GM12864 (cell line): ENCODE data around the gene DMRTC2.

Experiments
- DNase-seq: peaks from one replicate; pipeline ENCODE4 v3.0.0-alpha.2; 2011; ENCODE audit warnings: low read depth
- H3K4me3 ChIP-seq: 2 replicates; pipeline ENCODE4 v1.5.1; 2011; ENCODE audit warnings: mild to moderate bottlenecking, low read depth, low read length, control low read depth
- TF ChIP-seq, protein P1 (sequence below): IDR thresholded peaks from 2 replicates; pipeline ENCODE4 v1.5.1; 2011; ENCODE audit warnings: low read depth, mild to moderate bottlenecking, moderate library complexity, low read length, control low read depth, inconsistent platforms; ENCODE audit errors: missing control alignments

The DMRTC2 gene

DNA sequence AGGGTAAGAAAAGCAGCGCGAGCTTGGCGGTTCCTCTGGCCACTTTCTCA lies at the start of gene DMRTC2:
Gene DMRTC2, plus strand, starts transcription at position 42 of the 50 bp plus-strand sequence. CDS start 2,387 bp downstream, outside the sequence.
- DNase-seq = no peak
- TF ChIP-seq, protein P1, sequence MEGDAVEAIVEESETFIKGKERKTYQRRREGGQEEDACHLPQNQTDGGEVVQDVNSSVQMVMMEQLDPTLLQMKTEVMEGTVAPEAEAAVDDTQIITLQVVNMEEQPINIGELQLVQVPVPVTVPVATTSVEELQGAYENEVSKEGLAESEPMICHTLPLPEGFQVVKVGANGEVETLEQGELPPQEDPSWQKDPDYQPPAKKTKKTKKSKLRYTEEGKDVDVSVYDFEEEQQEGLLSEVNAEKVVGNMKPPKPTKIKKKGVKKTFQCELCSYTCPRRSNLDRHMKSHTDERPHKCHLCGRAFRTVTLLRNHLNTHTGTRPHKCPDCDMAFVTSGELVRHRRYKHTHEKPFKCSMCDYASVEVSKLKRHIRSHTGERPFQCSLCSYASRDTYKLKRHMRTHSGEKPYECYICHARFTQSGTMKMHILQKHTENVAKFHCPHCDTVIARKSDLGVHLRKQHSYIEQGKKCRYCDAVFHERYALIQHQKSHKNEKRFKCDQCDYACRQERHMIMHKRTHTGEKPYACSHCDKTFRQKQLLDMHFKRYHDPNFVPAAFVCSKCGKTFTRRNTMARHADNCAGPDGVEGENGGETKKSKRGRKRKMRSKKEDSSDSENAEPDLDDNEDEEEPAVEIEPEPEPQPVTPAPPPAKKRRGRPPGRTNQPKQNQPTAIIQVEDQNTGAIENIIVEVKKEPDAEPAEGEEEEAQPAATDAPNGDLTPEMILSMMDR = no peak
- no peak within 1 kb of the TSS for H3K4me3 ChIP-seq

DNA sequence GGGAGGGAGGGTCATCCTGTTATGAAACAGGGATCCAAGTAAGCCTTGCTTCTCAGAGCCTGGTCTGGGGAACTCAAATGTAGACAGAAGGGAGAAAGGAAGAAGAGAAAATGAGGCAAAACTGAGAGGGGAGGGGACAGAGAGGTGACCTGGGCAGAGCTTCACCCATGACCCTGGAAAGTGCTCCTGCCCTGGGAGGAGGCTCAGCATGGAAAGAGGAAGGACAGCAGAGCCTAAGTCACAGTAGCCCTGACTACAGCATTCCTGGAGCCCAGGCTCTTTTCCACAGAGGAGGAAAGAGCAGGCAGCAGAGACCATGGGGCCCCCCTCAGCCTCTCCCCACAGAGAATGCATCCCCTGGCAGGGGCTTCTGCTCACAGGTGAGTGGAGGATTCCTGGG lies 48.5 kb upstream of the DMRTC2 start, which contains the start of gene CEACAM3:
Gene CEACAM3, plus strand, starts transcription at position 226 of the 400 bp plus-strand sequence. Its CDS starts 91 bp downstream, at position 317.
- DNase-seq = no peak
- TF ChIP-seq, protein P1 = no peak
- no peak within 1 kb of the TSS for H3K4me3 ChIP-seq

DNA sequence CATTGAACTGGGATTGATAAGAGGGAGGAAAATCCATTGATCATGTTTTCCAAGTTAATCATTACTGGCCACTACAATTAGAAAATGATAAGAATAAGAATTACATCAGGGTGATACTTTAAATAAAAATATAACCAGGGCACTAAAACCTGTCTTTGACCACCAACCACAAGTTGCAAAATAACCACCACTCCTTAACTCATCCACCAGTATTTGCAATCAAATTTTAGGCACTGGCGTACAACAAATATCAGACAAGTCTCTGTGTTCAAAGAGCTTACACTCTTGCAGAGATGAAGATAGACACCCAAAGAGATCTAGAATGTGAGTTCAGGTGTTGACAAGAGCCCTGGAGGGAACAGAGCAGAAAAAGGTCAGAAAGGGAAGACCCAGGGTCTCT lies 47.9 kb upstream of the DMRTC2 start:
- DNase-seq = no peak
- H3K4me3 ChIP-seq = no peak overlapping the region
- TF ChIP-seq, protein P1 = no peak

DNA sequence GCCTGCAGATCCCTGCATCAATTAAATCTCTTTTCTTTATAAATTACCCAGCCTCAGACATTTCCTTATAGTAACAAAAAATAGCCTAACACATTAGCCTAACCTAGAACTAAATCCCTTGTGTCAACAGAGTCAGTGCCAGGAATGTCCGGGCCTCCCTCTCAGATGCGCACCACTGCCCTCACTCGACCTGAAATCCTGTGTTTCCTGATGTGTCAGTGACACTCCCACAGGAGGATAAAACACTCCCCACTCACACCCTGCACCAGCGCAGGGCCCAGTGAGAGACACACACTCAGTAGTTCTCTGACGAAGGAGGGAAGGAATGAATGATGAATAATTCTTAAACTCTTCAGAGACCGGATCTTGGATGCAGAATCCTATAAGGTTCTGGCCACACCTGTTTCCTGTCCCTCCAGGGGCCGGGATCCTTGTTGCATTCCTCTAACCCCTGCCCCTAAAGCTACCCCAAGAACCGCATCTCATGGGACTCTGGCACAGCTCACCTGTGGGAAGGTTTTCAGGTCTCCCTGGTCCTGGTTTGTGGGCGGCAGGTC lies 45.3 kb upstream of the DMRTC2 start:
- no peak for DNase-seq
- H3K4me3 ChIP-seq = no peak overlapping the region

DNA sequence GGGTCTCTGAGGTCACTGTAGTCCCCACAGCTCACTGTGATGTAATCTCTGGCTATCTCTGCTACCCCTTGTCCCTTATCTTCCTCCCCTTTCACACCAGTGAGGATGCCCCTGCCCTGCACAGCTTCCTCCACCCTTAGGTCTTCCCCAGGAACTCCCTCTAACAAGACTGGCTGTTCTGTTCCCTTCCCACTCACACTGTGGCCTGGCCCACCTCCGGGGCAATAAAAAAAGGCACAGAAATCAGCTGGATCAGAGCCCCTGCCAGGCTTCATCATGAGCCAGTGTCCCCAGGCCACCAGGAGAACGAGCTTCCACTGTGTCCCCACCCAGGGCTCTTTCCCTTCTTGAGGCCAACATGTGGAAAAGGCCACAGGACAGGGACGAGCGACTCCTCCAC lies 43.8 kb upstream of the DMRTC2 start:
- TF ChIP-seq, protein P1 = no peak
- H3K4me3 ChIP-seq = no peak overlapping the region
- DNase-seq = no peak

More for the DNA sequence above, 45.3 kb upstream of the DMRTC2 start:
- TF ChIP-seq, protein P1 = no peak

DNA sequence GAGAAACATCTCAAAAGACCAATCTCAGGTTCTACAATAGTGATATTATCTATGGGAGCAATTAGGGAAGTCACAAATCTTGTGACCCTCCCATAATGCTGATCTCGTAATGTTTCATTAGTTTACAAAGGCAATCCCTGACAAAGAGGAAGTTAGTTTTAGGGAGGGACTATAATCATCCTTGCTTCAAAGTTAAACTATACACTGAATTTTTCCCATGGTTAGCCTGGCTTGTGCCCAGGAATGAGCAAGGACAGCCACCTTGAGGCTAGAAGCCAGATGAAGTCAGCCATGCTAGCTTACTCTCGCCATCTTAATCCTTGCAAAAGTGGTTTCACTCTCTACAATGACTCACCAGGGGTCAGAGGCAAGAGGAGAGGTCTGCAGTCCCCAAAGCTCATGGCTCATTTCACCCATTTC lies 43.0 kb upstream of the DMRTC2 start:
- no peak overlapping the region for H3K4me3 ChIP-seq
- no peak for DNase-seq
- TF ChIP-seq, protein P1 = no peak

DNA sequence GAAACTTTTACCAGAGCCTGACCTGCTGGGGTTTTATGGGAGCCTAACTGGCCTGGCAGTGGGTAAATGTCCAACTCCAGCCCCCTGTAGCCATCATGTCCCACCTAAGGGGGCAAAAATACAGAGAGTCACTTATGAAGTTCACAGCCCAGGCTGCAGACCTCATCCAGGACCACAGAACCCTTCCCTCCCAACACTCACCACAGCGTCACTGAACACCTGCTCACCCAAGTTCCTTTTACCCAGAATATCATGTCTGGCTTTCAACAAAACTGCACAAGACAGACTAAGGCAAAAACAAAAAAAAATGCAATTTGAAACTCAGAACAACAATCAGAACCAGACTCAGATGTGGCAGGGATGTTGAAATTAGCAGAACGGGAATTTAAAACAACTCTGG lies 42.1 kb upstream of the DMRTC2 start:
- no peak for DNase-seq
- no peak overlapping the region for H3K4me3 ChIP-seq
- TF ChIP-seq, protein P1 = no peak
